ENCODE data around the gene MRS2. TPM values are rescaled to one million over a fixed set of nuclear protein-coding genes. Genes with fewer than 3 reads are reported as not detected.
A peak's percentile ranks its signal among the peaks of the same experiment; 100 is the strongest.
"Not testable (repeated sequence)": the region's sequence is repeated elsewhere in the genome, so short reads cannot be mapped to it uniquely, and the experiment has no call there.

The MRS2 gene, protein sequence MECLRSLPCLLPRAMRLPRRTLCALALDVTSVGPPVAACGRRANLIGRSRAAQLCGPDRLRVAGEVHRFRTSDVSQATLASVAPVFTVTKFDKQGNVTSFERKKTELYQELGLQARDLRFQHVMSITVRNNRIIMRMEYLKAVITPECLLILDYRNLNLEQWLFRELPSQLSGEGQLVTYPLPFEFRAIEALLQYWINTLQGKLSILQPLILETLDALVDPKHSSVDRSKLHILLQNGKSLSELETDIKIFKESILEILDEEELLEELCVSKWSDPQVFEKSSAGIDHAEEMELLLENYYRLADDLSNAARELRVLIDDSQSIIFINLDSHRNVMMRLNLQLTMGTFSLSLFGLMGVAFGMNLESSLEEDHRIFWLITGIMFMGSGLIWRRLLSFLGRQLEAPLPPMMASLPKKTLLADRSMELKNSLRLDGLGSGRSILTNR
- total RNA-seq: 14.3 TPM

DNA sequence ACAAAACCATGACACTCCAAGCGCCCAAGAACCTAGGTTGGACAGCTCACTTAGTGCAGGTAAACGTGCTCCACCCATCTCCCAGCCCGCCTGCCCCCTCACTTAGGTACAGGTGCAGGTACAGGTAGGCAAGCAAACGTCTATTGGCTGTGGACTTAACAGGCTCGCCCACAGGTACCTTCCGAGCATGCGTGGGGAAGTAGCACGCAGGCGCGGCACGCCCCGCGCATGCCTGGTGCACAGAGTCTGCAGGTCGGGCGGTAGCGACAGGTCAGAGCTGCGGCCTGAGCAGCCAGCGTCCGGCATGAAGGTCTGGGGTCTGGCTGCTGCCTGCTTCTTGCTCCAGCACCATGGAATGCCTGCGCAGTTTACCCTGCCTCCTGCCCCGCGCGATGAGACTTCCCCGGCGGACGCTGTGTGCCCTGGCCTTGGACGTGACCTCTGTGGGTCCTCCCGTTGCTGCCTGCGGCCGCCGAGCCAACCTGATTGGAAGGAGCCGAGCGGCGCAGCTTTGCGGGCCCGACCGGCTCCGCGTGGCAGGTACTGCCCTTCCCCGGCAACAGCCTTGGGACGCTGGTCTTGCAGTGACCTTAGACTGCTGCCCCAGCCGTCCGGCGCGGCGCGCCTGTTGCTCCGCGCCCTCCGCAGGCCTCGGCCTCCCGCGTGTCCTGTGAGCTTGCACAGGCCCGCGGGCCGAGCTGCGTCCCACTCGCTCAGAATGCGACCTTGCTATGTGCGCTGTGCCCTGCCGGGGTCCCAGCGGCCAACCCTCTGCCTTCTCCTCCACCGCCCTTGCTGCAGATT lies at the start of gene MRS2:
TSS of gene MRS2 (plus strand) at position 240 of the 804 bp plus-strand sequence. CDS start at position 351, 111 bp downstream.
- DNase-seq (ENCODE audit: low read depth in 2 of 3, low spot score in 2 of 3): peak; percentile 54 to 74 (median 64)

DNA sequence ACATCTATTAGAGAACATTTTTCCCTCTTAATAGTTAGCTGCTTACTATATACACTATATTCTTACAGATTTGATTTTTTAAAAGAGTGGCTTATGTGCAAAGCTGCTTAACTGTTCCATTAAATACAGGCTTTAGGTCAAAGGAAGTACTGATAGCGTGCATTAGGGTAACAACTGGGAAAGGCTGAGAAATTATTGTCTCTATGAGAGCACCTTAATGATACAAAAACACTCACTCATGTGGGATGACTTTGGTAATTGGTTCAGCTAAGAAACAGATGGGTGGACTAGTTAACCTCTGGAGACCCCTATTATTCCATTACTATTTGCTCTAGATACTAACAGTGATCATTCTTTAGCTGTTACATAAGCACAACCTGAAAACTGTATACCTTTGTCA lies 48.9 kb upstream of the MRS2 start:
- no peak for DNase-seq (ENCODE audit: low read depth in 2 of 3, low spot score in 2 of 3)

DNA sequence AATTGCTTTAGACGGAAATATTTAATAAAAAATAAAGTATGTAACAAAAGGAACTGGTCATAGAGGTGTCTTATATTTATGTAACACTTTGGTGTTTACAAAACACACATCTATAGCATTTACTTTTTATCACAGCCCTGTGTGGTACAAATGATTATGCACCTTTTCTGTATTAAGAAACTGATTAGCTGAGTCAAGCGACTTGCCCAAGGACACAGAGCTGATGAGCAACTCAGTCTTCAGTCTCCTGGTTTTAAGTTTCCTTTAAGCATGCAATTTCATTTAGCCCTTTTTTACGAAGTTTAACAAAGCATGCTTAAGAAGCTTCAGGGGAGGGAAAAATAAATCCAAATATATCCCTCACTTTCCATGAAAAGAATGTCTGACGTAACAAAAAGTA lies 47.3 kb upstream of the MRS2 start:
- DNase-seq (ENCODE audit: low read depth in 2 of 3, low spot score in 2 of 3): no peak

DNA sequence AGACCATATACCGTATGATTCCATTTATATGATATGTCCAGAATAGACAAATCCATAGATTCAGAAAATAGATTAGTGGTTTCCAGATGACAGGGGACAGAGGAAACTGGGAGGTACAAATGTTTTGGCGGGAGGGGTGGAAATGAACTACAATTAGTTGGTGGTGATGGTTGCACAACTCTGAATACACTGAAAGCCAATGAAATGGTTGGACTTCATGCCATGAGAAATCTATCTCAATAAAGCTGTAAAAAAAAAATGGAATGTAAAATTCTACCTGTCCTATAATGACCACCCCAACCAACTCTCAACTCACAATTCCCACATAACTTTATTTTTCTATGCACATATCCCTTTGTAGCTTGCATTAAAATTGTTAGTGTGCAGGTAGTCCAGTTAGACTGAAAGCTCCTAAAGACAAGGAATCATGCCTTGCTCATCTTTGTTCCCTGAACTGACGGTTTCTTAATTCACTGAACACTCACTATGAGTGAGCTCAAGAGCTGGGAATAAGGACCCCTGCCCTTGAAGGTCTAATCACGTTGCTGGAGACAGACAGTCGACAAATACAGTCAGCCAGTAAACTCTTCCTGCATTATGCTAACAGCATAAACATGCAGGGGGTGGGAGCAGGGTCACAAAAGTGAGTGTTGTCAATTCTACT lies 46.3 kb upstream of the MRS2 start:
- DNase-seq (ENCODE audit: low read depth in 2 of 3, low spot score in 2 of 3): no peak

DNA sequence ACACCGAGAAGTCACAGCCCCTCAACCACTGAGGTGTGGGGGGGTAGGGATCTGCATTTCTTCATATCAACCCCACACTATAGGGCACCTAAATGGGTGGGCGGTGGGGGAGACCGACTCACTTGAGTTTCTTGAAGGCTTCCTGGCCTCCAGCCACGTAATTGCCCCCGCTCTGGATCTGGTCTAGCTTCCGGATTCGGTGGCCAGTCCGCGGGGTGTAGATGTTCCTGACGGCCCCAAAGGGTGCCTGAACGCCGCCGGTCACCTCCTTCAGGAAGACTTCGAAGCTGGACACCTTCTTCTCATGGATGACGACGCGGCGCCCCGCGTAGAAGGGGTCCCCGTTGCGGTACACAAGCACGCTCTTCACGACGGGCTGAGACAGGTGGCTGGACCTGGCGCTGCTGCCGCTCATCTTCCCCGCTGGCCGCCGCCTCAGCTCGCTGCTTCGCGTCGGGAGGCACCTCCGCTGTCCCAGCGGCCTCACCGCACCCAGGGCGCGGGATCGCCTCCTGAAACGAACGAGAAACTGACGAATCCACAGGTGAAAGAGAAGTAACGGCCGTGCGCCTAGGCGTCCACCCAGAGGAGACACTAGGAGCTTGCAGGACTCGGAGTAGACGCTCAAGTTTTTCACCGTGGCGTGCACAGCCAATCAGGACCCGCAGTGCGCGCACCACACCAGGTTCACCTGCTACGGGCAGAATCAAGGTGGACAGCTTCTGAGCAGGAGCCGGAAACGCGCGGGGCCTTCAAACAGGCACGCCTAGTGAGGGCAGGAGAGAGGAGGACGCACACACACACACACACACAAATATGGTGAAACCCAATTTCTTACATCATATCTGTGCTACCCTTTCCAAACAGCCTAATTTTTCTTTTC lies 45.2 kb upstream of the MRS2 start, which contains the start of gene DCDC2:
TSS of gene DCDC2 (minus strand) at position 724 of the 883 bp plus-strand sequence. CDS start at position 415, 309 bp downstream.
- peak in 2 of 3 donors; percentile 22 to 37 for DNase-seq (ENCODE audit: low read depth in 2 of 3, low spot score in 2 of 3)

DNA sequence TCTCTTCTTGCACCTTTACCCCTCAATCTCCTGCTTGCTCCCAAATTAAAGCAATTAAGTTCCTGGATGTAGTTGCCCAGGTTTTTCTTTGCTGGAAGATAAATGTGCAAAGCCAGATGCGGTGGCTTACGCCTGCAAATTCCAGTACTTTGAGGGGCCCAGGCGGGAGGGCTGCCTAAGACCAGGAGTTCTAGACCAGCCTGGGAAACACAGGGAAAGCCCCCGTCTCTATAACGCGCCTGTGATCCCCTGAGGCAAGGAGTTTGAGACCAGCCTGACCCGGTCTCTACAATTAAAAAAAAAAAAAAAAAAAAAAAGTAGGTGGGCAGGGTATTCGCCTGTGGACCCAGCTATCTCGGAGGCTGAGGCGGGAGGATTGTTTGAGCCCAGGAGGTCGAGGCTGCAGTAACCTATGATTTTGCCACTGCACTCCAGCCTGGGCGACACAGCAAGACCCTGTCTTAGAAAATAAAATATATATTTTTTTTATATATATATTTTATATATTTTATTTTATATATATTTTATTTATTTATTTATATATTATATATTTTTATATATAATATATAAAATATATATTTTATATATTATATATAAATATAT lies 44.4 kb upstream of the MRS2 start:
- no peak for DNase-seq (ENCODE audit: low read depth in 2 of 3, low spot score in 2 of 3)

DNA sequence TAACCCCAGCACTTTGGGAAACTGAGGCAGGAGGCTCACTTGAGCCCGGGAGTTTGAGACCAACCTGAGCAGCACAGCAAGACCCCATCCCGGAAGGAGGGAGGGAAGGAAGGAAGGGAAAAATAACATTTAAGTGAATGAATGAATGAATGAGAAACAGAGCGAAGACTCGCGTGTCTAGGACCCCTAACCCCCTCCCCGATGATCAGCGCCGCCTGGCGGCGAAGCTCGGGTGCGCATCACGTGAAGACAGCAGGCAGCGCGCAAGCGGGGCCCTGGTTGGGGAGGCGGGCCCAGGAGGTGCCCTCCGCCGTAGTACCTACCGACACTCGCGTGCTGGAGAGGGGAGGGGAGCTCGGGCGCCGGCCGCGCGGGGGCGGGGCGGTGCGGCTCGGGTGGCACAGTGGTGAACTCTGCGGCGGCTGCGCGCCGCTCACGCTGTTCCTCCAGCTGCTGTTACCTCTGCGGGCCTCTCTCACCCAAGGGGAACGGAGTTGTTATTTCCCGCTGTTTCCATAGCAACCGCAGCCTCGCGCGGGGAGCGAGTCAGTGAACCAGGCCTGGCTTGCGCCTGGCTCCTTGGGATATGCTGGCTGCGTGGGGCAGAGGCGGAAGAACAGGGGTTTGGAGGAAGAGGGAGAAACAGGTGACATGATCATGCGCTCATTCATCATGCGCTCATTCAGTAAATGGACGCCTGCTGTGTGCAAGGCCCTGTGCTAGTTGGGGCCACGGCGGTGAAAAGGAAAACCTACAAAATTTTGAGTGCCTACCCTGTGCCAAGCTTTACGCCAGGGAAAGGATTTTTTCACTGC lies 42.9 kb upstream of the MRS2 start:
- peak; percentile 53 to 92 (median 90) for DNase-seq (ENCODE audit: low read depth in 2 of 3, low spot score in 2 of 3)

DNA sequence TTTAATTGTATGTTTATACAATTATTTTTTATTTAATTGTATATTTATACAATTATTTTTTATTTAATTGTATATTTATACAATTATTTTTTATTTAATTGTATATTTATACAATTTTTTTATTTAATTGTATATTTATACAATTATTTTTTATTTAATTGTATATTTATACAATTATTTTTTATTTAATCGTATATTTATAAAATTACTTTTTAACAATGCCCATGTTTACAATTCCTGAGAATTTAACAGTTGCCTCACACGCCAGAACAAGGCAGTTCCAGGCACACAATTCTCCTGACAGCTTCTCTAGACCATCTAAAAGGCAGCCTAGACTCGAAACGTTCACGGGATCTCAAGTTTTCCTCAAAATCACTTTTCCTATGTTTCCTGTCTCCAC lies 40.4 kb upstream of the MRS2 start:
- not testable (repeated sequence) for DNase-seq (ENCODE audit: low read depth in 2 of 3, low spot score in 2 of 3)

DNA sequence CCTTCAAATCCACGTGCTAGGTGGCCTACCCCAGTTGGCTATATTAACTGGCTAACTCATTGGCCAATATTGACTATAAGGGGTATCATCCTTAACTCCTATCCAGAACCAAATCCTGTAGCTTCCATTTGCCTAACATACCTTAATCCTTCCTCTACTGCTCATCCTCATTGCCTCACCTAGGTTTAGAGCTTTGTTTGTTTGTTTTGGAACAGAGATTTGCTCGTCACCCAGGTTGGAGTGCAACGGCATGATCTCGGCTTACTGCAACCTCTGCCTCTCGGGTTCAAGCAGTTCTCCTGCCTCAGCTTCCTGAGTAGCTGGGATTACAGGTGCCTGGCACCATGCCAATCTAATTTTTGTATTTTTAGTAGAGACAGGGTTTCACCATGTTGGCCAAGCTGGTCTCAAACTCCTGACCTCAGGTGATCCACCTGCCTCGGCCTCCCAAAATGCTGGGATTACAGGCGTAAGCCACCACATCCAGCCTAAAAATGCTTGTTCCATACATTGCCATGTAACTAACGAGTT lies 37.6 kb upstream of the MRS2 start:
- not testable (repeated sequence) for DNase-seq (ENCODE audit: low read depth in 2 of 3, low spot score in 2 of 3)

DNA sequence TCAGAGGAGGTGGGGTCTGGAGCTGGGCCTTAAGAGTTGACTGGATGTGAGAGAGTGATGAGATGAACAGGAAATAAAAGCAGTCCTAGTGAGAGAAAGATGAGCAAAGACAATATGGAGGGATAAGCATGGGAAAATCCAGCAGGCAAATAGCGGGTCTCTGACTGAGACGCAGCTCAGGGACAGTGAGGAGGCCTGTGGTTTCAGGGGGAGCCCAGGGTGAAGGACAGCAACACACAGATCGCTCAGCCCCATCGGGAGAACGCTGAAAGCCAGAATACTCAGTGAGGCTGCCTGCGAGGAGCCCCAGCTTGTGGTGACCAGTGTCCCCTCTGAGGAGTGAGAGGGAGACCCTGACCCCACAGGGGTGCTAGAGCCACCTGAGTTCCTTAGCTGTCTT lies 28.1 kb upstream of the MRS2 start:
- DNase-seq (ENCODE audit: low read depth in 2 of 3, low spot score in 2 of 3): no peak

DNA sequence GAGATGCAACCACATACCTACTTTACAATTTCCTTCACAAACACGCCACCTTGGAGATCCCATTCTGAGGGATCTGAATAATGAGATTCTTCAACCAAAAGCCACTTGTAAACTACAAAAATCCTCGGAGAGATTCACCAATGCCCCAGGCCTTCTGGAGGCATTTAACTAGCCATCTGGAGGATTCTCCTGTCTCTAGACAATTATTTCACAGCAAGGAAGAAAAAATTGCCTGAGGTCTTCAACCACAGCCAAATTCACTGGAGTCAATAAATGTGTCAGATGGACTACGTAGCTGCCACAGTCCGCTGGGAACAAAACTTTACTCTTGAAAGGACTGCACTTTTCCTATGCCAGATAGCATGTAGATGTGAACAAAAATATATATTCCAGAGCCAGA lies 25.9 kb upstream of the MRS2 start:
- DNase-seq (ENCODE audit: low read depth in 2 of 3, low spot score in 2 of 3): no peak

DNA sequence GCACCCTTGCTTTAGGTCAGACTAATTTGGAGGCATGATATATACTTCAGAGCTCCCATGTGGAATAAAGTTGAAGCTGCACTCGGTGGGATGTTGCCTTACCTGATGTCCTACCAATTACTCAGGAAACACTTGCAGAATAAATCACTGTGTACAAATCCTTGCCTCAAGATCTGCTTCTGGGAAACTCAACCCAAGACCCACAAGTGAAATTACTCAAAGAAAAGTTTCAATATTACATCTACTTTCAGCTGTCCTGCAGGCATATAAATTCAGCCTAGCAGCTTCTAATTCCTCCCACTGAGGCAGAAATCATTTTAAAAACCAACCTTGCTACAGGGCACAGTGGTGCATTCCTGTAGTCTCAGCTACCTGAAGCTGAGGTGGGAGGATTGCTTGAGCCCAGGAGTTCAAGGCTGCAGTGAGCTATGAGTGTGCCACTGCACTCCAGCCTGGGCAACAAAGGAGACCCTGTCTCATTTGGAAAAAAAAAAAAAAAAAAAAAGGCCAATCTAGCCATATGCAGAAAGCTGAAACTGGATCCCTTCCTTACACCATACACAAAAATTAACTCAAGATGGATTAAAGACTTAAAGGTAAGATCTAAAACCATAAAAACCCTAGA lies 24.2 kb upstream of the MRS2 start:
- DNase-seq (ENCODE audit: low read depth in 2 of 3, low spot score in 2 of 3): no peak

DNA sequence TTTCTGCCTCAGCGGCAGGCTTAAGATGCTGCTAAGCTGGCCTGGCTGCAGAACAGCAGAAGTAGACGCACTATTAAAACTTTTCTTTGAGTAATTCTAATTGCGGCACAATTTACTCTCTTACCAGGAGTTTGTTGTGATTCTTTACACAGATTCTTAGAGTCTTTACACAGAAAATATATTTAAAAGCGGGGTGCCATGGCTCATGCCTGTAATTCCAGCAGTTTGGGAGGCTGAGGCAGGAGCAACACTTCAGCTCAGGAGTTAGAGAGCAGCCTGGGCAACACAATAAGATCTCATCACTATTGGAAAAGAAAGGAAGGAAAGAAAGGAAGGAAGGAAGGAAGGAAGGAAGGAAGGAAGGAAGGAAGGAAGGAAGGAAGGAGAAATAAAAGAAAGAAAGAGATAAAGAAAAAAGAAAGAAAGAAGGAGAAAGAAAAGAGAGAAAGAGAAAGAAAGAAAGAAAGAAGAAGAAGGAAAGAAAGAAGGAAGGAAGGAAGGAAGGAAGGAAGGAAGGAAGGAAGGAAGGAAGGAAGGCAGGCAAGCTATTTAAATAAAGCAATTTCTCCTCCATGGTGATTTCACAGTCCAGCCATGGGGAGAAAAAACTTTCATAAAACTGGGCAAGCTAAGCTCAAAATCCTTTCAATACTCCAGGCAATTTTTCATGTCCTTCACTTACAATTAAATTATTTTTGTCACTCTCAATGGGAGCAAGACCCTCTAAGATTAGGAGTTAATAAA lies 21.1 kb upstream of the MRS2 start:
- DNase-seq (ENCODE audit: low read depth in 2 of 3, low spot score in 2 of 3): no peak

DNA sequence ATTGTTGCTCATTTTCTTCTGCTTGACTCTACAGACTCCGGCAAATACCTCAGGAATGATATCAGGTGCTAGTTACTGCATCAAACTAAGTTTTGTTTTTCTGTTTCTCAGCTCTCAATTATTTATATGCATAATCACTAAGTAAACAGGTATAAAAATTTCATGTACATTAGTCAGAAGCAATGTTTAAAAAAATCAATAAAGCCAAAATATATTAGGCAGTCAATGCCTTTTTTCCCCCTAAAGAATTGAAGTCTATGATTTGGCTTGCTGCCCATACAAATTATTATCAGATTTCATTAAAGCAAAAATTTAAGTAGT lies 20.6 kb upstream of the MRS2 start:
- DNase-seq (ENCODE audit: low read depth in 2 of 3, low spot score in 2 of 3): no peak

DNA sequence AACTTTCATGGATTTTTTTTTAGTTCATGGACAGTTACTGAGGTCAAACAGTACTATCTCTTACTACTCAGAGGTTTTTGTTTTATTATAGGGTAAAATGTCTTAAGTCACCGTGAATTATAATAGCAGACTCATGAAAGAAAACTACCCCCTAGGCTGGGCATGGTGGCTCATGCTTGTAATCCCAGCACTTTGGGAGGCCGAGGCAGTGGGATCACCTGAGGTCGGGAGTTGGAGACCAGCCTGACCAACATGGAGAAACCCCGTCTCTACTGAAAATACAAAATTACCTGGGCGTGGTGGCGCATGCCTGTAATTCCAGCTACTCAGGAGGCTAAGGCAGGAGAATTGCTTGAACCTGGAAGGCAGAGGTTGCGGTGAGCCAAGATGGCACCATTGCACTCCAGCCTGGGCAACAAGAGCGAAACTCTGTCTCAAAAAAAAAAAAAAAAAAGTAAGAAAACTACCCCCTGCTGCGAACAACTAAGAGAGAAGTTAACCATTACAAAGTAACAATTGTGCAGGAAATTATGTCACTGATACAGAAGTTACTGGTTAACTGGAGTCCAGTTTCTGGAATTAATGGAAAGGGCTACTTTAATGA lies 19.7 kb upstream of the MRS2 start:
- DNase-seq (ENCODE audit: low read depth in 2 of 3, low spot score in 2 of 3): not testable (repeated sequence)

DNA sequence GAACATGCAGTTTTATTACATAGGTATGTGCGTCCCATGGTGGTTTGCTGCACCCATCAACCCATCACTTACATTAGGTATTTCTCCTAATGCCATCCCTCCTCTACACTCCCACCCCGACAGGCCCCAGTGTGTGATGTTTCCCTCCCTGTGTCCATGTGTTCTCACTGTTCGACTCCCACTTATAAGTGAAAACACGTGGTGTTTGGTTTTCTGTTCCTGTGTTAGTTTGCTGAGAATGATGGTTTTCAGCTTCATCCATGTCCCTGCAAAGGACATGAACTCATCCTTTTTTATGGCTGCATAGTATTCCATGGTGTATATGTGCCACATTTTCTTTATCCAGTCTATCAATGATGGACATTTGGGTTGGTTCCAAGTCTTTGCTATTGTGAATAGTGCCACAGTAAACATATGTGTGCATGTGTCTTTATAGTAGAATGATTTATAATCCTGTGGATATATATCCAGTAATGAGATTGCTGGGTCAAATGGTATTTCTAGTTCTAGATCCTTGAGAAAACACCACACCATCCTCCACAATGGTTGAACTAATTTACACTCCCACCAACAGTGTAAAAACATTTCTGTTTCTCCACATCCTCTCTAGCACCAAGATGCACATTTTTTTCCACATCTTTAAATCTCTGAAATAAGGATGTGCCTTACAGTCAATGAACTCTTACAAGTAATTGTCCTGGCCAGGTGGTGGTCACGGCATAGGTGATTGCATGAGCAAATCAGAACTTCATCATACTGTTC lies 18.2 kb upstream of the MRS2 start:
- DNase-seq (ENCODE audit: low read depth in 2 of 3, low spot score in 2 of 3): not testable (repeated sequence)
